Mucosa of gallbladder (tissue), 1 donor: Measurements from ENCODE around the gene FCRL3. TPM values are rescaled to one million over a fixed set of nuclear protein-coding genes. Genes with fewer than 3 reads are reported as not detected.
"Not testable (repeated sequence)": the region's sequence is repeated elsewhere in the genome, so short reads cannot be mapped to it uniquely, and the experiment has no call there.

Experiments
- DNase-seq: peaks from one replicate; pipeline ENCODE4 v3.0.0-alpha.2; 2020; ENCODE audit warnings: low spot score
- total RNA-seq: library from RNA; stranded (reverse); gene quantifications from one replicate; pipeline ENCODE4 v1.2.1, GENCODE V29; 2021
- donor health status: DM: no; HTN: no; CAD: no.

Gene FCRL3, protein sequence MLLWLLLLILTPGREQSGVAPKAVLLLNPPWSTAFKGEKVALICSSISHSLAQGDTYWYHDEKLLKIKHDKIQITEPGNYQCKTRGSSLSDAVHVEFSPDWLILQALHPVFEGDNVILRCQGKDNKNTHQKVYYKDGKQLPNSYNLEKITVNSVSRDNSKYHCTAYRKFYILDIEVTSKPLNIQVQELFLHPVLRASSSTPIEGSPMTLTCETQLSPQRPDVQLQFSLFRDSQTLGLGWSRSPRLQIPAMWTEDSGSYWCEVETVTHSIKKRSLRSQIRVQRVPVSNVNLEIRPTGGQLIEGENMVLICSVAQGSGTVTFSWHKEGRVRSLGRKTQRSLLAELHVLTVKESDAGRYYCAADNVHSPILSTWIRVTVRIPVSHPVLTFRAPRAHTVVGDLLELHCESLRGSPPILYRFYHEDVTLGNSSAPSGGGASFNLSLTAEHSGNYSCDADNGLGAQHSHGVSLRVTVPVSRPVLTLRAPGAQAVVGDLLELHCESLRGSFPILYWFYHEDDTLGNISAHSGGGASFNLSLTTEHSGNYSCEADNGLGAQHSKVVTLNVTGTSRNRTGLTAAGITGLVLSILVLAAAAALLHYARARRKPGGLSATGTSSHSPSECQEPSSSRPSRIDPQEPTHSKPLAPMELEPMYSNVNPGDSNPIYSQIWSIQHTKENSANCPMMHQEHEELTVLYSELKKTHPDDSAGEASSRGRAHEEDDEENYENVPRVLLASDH
- total RNA-seq = 0.03 TPM

DNA sequence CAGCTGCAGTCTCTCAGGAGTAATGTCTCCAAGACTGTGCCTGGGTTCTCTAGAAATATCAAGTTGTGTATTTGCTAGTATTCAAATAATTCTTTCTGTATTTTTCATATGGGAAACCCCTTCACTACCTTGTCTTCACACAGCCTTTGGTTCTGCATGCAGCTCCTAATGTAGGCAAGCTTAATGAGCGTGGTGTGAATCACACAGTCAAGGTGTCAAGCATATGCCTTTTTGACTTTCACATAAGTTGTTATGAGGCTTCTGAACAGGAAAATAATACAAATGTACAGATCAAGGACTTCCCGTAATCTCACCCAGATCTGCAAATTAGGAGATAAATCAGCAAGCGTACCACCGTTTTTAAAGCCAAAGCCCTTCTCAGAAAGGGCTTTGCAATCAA, at the start of gene FCRL3:
TSS of gene FCRL3 (minus strand) at position 38 of the 400 bp plus-strand sequence. CDS start 280 bp downstream, outside the sequence.
- DNase-seq = no peak

DNA sequence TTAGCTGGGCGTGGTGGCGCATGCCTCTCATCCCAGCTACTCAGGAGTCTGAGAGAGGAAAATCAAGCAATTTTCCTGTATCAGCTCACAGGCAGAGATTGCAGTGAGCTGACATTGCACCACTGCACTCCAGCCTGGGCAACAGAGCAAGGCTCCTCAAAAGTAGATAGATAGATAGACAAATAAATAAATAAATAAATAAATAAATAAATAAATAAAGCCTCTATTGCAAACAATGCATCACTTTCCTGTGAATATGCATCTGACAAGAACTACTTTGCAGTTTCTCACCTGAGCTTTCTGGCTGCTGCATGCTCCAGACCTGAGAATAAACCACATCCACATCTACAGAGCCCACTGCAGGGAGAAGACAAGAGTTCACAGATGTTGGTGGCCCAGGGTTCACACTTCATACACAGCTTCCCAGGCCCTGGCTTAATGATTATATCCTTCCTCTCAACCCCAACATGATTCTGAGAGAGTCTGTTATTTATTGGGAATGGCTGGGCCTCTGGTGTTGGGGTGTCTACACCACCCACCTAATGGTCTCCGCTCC, 47.8 kb upstream of the FCRL3 start:
- no peak for DNase-seq

DNA sequence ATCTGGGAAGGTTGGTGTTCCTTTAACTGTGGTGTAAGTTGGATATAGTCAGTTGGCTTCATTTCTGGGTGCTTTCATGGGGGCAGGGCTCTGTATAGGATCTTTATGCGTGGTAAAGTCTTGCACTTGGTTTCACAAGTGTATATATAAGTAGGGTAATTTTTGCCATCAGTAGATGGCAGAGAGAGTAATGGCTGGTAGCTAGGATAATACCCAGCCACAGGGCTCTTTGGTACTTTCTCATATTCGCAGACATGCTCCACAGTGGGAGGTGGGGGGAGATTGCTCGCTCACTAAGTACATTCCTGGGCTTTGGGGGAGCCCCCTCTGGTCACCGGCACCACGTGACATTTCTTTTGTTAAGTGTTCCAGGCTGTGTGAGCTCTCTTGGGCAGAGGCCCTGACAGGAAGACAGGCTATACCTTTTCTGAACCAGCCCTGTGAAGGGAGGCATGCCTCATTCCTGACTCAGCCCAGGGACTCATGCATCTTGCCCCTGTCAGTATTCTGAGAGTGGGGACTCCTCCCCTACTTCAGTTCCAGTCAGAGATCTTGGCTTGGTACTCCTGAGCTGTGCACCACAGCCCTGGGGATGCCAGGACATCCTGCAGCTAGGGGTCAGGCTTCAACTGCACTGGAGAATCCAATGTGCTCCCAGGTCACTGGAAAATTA, 38.8 kb upstream of the FCRL3 start:
- no peak for DNase-seq

DNA sequence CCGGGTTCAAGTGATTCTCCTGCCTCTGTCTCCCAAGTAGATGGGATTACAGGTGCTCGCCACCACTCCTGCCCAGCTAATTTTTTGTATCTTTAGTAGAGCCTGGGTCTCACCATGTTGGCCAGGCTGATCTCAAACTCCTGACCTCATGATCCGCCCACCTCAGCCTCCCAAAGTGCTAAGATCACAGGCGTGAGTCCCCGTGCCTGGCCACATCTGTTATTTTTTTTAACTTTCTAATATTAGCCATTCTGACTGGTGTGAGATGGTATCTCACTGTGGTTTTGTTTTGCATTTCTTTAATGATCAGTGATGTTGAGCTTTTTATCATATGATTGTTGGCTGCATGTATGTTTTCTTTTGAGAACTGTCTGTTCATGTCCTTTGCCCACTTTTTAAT, 35.4 kb upstream of the FCRL3 start:
- DNase-seq = not testable (repeated sequence)

DNA sequence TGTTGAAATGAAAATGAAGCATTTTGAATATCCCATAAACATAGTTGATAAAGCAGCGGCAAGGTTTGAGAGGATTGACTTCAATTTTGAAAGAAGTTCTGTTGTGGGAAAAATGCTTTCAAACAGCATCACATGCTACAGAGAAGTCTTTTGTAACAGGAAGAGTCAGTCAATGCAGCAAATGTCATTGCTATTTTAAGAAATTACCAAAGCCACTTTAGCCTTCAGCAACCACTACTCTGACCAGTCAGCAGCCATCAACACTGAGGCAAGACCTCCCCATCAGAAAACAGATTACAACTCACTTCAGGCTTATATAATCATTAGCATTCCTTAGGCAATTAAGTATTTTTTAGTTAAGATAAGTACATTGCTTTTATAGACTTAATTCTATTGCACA, 33.8 kb upstream of the FCRL3 start:
- DNase-seq = no peak

DNA sequence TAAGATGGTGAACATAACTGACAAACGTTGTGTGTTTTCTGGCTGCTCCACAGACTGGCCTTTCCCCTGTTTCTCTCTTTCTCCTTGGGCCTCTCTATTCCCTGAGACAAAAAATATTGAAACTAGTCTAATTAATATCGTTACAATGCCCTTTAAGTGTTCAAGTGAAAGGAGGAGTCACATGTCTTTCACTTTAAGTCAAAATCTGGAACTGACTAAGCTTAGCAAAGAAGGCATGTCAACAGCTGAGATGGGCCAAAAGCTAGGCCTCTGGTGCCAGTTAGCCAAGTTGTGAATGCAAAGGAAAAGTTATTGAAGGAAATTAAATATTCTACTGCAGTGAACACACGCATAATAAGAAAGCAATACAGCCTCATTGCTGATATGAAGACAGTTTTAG, 32.2 kb upstream of the FCRL3 start:
- DNase-seq = no peak

DNA sequence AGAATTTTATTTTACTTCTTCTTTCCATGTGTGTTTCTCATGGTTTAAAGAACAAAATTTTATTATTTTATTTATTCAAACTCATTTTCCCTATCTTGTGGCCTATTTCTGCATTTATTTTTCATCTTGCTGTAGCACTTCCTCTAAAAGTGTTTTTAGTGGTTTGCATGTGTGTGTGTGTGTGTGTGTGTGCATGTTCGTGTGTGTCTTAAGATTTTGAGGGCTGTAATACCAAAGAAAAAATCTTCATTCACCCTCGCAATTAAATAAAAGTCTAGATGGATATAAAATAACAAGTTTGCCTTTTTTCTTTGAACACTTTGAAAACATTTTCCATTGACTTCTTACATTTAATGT, 24.6 kb upstream of the FCRL3 start:
- DNase-seq = no peak

DNA sequence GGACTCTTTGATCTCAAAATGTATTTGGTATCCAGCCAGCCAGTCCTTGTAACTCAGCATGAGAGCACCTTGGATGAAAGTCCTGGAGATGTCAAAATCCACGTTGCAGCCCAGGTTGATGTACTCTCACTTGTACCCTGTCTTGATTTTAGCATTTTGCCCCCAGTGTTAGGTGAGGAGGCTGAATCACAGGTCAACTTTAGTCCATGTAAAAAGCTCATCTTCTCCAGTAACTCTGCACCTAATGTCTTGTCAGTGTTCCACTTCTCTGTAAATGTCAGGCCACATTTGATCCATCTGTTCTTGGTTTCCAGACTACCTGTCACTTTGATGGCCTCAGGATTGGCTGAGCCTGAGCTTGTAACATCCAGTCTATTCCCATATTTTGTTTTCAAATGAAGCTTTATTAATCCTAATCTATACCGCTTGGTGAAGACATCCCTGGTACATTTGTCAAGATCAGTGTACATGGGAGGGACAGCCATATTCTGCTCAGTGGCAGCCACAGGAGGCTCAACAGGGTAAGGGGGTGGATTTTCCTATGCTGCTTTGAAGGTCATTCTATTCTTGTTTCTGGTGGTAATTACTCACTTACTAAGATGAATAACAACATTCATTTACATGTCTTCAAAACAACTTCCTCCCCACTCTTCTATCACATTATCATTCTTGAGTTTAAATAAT, 24.1 kb upstream of the FCRL3 start:
- DNase-seq = no peak

DNA sequence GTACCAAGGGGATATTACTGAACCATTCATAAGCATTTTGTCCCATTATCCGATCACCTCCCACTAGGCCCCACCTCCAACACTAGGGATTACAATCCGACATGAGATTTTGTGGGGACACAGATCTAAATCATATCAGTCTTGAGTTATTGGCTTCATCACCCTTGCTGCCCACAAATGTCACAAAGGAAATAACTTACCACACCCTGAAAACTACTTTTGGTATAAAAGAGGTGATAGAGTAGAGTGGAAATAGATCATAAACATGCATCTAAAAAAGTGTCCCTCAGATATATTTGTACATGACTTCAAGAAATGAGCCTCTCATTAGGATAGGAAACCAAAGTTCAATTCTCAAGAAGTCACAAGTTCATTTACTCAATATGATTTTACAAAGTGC, 22.6 kb upstream of the FCRL3 start:
- DNase-seq = no peak

DNA sequence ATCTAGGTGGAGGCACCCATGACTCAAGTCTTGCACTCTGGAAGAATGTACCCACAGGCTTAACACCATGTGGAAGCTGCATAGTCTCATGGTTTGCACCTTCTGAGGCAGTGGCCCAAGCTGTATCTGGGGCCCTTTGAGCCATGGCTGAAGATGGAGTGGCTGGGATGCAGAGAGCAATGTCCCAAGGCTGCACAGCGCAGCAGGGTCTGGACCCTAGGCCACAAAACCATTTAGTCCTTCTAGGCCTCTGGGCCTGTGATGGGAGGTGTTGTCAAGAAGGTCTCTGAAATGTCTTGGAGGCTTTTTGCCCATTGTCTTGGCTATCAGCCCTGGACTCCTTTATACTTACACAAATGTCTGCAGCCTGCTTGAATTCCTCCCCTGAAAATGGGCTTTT, 21.4 kb upstream of the FCRL3 start:
- DNase-seq = no peak

DNA sequence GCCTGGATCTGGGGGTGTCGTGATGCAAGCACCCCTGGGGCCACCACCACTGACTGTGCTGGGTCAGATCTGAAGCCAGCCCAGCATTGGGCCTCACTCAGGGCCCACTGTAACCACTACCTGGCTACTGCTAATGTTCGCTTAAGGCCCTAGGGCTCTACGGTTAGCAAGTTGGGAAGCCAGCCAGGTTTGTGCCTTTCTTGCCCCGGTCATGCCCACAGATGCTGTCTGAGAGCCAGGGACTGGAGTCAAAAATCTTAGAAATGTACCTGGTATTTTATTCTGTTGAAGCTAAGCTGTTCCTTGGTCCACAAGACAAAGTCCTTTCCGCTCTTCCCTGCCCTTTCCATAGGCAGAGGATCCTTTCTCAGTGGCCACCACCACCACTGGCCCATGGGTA, 15.2 kb upstream of the FCRL3 start:
- DNase-seq = no peak

DNA sequence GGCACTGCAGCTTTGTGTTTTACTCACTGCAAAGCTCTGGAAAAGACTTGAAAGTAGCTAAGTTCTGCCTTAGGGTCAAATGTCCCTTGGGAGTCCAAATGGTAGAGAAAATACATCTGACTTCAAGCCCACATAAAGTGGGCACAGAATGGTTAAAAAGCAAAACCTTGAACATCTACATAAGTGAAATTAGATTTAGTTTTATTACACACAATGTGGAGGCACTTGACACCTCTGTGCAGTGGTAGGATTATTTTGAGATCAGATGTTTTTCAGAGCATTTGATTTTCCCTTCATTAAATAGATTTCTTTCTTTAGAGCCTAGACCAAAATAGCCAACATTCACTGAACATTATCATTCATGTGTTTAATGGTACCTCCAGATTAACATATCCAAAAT, 11.2 kb upstream of the FCRL3 start:
- DNase-seq = no peak

DNA sequence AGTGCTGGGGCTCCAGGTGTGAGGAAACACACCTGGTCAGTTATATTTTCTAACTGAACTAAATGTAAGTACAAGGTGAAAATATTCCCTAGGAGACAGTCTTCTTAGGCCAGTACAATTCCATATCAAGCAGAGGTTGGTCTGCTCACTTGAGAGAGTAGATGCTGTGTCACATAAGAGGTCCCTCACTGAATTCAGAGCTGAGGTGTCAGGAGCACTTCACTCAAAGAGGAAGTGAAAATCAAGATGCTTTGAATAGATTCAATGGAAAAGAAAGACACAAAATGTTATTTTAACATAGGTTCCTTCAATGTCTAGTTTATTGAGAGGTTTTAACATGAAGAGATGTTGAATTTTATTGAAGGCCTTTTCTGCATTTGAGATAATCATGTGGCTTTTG, 4.3 kb upstream of the FCRL3 start:
- no peak for DNase-seq

DNA sequence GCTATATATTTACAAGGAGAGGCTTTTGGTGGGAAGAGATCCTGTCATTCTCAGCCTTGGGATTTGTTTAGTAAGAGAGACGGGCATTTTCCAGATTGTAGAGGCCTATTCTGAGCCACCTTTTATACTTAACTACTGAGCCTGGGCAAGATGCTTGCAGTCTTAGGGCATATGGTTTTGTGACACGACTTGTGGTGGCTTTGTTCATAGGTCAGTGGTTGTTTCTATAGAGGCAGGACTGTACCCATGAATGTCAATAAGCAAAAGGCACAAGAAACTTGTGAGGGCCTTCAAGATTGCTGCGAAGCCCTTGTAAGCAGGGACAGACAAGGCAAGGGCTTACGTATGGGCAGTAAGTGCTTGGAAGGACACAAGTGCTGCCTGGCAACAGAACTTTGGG, 3.4 kb upstream of the FCRL3 start:
- DNase-seq = no peak

DNA sequence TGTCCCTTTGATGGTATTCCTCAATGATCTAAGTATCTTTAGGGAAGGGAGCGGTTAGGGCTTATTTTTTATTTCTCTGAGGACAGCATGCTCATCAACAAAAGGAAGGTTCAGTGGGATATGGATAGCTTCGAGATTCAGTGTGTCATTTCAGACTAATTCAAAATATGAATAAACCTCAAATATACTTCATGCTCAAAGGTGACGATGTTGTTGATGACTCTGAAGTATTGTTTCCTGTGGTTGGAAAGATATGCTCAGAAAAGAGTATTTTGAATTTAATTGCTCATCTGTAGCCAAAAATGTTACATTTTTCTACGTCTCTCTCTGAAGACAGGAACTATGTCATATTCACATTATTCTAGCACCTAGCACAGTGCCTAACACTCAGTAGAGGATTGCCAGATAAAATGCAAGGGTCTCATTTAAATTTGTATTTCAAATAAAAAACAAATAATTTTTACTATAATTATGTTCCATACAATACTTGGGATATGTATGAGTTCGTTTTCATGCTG, 1.8 kb upstream of the FCRL3 start:
- DNase-seq = no peak

DNA sequence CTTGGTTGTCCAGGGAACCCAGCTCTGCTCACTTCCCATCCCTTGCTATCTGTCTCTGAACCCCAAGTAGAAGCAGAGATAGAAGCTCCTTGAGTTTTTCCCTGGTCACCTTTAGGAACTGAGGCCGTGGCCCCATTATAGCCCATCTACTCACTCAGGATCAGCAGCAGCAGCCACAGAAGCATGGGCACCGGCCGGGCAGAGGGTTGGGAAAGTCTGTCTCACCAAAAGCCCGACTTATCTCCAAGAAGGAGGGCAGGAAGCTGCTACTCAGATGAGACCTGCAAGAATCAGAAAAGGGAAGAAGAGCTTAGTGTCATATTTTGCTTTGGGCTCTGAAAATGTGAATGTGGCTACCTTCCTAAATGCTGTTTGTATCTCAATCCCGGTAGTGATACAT, 264 bp downstream of the FCRL3 start:
- no peak for DNase-seq

DNA sequence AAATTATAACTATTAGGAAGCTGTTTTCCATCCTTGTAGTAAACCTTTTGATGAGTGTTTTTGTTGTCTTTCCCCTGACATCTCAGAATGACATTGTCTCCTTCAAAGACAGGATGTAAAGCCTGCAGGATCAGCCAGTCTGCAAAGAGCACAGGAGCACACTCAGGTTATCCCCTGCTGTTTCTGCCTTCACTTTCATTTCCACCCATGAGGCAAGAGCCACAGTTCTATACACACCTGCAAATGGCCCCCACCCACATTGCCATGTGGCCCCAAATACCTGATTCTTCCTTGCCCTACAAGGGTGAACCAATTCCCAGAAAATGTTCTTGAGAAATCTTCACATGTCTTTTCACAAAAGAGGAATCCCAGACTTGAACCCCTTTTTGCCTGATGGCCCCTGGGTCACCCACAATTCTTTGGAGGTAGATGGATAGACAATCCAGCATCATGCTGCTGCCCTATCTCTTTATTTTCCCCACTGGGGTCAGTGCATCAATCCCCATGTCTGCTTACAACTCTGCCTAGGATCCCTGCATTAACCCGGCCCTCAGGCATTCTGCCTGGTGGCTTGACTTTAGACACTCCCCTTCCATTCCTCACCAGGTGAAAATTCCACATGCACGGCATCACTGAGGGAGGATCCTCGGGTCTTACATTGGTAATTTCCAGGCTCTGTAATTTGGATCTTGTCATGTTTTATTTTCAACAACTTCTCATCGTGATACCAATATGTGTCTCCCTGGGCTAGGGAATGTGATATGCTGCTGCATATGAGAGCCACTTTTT, 2.6 kb downstream of the FCRL3 start:
- DNase-seq = no peak

DNA sequence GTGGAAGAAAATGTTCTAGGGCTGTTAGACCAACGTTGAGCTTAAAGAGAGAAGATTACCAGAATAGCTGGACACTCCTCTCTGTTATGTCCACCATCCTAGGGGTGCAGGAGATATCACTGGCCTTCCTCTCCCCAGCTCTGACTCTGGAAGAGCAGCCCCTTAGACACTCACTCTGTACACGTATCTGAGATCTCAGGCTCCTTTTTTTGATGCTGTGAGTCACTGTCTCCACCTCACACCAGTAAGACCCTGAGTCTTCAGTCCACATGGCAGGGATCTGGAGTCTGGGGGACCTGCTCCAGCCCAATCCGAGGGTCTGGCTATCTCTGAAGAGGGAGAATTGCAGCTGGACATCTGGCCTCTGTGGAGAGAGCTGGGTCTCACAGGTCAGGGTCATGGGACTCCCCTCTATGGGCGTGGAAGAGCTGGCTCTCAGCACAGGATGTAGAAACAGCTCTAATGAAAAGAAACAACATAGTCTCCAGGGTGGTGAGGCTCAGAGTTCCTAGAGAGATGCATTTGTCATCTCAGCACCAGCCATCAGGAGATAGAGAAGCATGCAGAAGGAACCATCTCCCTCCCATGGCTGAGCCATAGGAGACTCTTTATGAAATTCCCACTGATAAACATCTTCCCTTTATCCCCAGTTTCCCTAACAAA, 3.5 kb downstream of the FCRL3 start:
- no peak for DNase-seq

DNA sequence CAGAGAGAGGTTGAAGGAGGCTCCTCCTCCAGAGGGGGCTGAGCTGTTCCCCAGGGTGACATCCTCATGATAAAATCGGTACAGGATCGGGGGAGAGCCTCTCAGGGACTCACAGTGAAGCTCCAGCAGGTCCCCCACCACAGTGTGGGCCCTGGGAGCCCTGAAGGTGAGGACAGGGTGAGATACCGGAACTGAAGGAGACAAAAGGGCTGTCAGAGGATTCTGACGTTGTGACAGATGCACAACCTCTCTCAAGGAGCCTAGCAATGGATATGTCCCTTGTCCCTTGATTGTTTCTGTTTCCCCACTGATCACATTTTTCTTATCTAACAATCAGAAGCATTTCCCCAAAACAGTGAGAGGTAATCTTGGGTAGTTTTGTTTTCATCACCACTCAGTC, 5.2 kb downstream of the FCRL3 start:
- DNase-seq = no peak

DNA sequence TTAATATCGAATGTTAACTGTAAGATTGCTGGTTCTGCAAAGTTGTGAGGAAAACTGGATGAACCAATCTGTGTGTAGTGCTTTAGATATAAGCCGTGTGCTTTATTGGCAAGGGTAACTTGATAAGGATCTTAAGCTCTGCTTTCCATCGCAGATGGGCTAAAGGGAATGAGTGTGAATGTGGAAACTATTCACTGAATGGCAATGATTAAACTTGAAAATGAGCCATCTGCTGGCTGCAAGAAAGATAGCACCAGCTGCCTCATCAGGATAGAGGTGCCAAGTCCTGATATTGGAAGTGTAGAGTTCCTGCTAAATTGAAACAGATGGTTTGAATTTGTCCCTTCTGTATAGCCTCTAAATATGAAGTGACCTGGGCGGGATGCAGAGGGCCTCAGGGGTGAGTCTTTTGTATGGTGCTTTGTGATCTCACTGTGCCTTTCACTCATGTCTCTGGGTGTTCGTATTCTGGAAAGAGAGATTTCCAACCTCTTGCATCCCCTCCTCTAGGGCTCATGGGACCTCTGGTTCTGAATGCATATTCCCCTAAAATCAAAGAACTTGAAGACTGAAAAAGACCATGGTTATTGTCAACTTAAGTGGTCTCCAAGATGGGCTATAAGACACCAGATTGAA, 9.2 kb downstream of the FCRL3 start:
- DNase-seq = no peak
